WTC11 (cell line): Measurements from ENCODE around the gene ENHO. TPM values are rescaled to one million over a fixed set of nuclear protein-coding genes. Genes with fewer than 3 reads are reported as not detected.

Experiments used
- ATAC-seq: fragments of 200-7000 bp; cut with Tn5 transposase; 2 replicates; pipeline ENCODE4 v1.10.0; 2021; ENCODE audit warnings: mild to moderate bottlenecking, moderate library complexity
- CTCF ChIA-PET: fragments of 300-600 bp; sonication (Branson Sonifier 250); formaldehyde crosslinking; loops from one replicate; lab custom pipeline; 2021; ENCODE audit warnings: antibody characterized with exemption; lab: Charles Lee
- POLR2A ChIA-PET: fragments of 350-600 bp; sonication (Branson Sonifier 250); formaldehyde crosslinking; loops from one replicate; lab custom pipeline; 2021; ENCODE audit warnings: antibody characterized with exemption; lab: Charles Lee
- DNase-seq: peaks from one replicate; pipeline ENCODE4 v3.0.0; 2021; ENCODE audit warnings: low spot score
- H3K27ac Mint-ChIP-seq: 2 replicates; pipeline ENCODE4 v1.8.0; 2021; ENCODE audit warnings: mixed read lengths
- H3K27me3 Mint-ChIP-seq: 2 replicates; pipeline ENCODE4 v1.8.0; 2021; ENCODE audit warnings: low read depth, mild to moderate bottlenecking, moderate library complexity, mixed read lengths
- H3K36me3 Mint-ChIP-seq: 2 replicates; pipeline ENCODE4 v1.8.0; 2021; ENCODE audit warnings: mixed read lengths
- H3K4me1 Mint-ChIP-seq: 2 replicates; pipeline ENCODE4 v1.8.0; 2022; ENCODE audit warnings: mixed read lengths
- H3K4me3 Mint-ChIP-seq: 2 replicates; pipeline ENCODE4 v1.8.0; 2021; ENCODE audit warnings: mild to moderate bottlenecking, moderate library complexity, mixed read lengths
- H3K9me3 Mint-ChIP-seq: 2 replicates; pipeline ENCODE4 v1.8.0; 2021; ENCODE audit warnings: mixed read lengths
- ATF1 ChIP-seq: sonication (generic); formaldehyde crosslinking; IDR thresholded peaks from 2 replicates; pipeline ENCODE4 v1.8.1; 2023; ENCODE audit warnings: mild to moderate bottlenecking, moderate library complexity, missing genetic modification reagents
- ESRRA ChIP-seq: sonication (generic); formaldehyde crosslinking; IDR thresholded peaks from 2 replicates; pipeline ENCODE4 v1.8.1; 2022; ENCODE audit warnings: mild to moderate bottlenecking, missing genetic modification reagents, borderline replicate concordance
- GABPB1 ChIP-seq: sonication (generic); formaldehyde crosslinking; IDR thresholded peaks from 2 replicates; pipeline ENCODE4 v1.8.1; 2023; ENCODE audit warnings: mild to moderate bottlenecking, missing genetic modification reagents
- JUN ChIP-seq: sonication (generic); formaldehyde crosslinking; IDR thresholded peaks from 2 replicates; pipeline ENCODE4 v1.8.0; 2023; ENCODE audit warnings: mild to moderate bottlenecking, missing genetic modification reagents
- MXD4 ChIP-seq: fragments of 250-450 bp; sonication (Bioruptor Pico); IDR thresholded peaks from 2 replicates; pipeline ENCODE4 v1.8.0; 2021; ENCODE audit warnings: mild to moderate bottlenecking, moderate library complexity, borderline replicate concordance
- NR2C2 ChIP-seq: sonication (generic); formaldehyde crosslinking; IDR thresholded peaks from 2 replicates; pipeline ENCODE4 v1.8.0; 2022; ENCODE audit warnings: mild to moderate bottlenecking, missing genetic modification reagents
- NR3C1 ChIP-seq: sonication (generic); formaldehyde crosslinking; conservative IDR thresholded peaks from 2 replicates; pipeline ENCODE4 v1.8.1; 2023; ENCODE audit warnings: low read depth, mild to moderate bottlenecking, missing genetic modification reagents
- PRRX2 ChIP-seq: fragments of 250-450 bp; sonication (Bioruptor Pico); IDR thresholded peaks from 2 replicates; pipeline ENCODE4 v1.8.0; 2021; ENCODE audit warnings: mild to moderate bottlenecking
- ZNF138 ChIP-seq: sonication (generic); formaldehyde crosslinking; conservative IDR thresholded peaks from 2 replicates; pipeline ENCODE4 v1.8.1; 2022; ENCODE audit warnings: mild to moderate bottlenecking, moderate library complexity, missing genetic modification reagents
- total RNA-seq: library from RNA; stranded (reverse); gene quantifications from 3 replicates; pipeline ENCODE4 v1.2.3, GENCODE V29; 2021
- TF ChIP-seq, protein P1 (sequence below): fragments of 250-450 bp; sonication (Bioruptor Pico); IDR thresholded peaks from 2 replicates; pipeline ENCODE4 v1.9.0; 2021; ENCODE audit warnings: mild to moderate bottlenecking, borderline replicate concordance
- TF ChIP-seq, protein P2 (sequence below): fragments of 250-450 bp; sonication (Bioruptor Pico); IDR thresholded peaks from 2 replicates; pipeline ENCODE4 v1.9.0; 2021; ENCODE audit warnings: mild to moderate bottlenecking
- TF ChIP-seq, protein P3 (sequence below): sonication (generic); formaldehyde crosslinking; IDR thresholded peaks from 2 replicates; pipeline ENCODE4 v1.8.1; 2023; ENCODE audit warnings: mild to moderate bottlenecking, moderate library complexity, missing genetic modification reagents
- TF ChIP-seq, protein P4 (sequence below): sonication (generic); formaldehyde crosslinking; IDR thresholded peaks from 2 replicates; pipeline ENCODE4 v1.8.1; 2022; ENCODE audit warnings: low read depth, missing genetic modification reagents, borderline replicate concordance
- TF ChIP-seq, protein P5 (sequence below): sonication (generic); formaldehyde crosslinking; IDR thresholded peaks from 2 replicates; pipeline ENCODE4 v1.8.0; 2022; ENCODE audit warnings: mild to moderate bottlenecking, missing genetic modification reagents
- TF ChIP-seq, protein P6 (sequence below): sonication (generic); formaldehyde crosslinking; conservative IDR thresholded peaks from 2 replicates; pipeline ENCODE4 v1.8.1; 2022; ENCODE audit warnings: mild to moderate bottlenecking, missing genetic modification reagents
- TF ChIP-seq, protein P7 (sequence below): fragments of 250-450 bp; sonication (Bioruptor Pico); conservative IDR thresholded peaks from 2 replicates; pipeline ENCODE4 v1.9.0; 2021; ENCODE audit warnings: mild to moderate bottlenecking

ENHO gene
- total RNA-seq, 1 experiment from 2014 or later = 28.3 TPM

DNA sequence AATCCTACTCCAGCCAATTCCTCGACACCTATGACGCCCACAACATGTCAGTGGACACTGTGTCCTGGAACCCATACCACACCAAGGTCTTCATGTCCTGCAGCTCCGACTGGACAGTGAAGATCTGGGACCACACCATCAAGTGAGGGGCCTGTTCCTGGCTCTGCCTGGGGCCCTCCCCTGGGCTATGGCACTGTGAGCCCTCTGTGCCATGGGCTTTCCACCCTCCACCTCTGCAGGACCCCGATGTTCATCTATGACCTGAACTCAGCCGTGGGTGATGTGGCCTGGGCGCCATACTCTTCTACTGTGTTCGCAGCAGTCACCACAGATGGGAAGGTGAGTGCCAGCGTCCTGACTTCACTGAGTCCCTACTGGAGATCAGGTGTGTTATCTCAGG is 8.4 kb downstream of the ENHO start (continued):
- no peak for TF ChIP-seq ATF1
- no peak for TF ChIP-seq NR2C2 (CRISPR knock-in tag)
- TF ChIP-seq, protein P1, sequence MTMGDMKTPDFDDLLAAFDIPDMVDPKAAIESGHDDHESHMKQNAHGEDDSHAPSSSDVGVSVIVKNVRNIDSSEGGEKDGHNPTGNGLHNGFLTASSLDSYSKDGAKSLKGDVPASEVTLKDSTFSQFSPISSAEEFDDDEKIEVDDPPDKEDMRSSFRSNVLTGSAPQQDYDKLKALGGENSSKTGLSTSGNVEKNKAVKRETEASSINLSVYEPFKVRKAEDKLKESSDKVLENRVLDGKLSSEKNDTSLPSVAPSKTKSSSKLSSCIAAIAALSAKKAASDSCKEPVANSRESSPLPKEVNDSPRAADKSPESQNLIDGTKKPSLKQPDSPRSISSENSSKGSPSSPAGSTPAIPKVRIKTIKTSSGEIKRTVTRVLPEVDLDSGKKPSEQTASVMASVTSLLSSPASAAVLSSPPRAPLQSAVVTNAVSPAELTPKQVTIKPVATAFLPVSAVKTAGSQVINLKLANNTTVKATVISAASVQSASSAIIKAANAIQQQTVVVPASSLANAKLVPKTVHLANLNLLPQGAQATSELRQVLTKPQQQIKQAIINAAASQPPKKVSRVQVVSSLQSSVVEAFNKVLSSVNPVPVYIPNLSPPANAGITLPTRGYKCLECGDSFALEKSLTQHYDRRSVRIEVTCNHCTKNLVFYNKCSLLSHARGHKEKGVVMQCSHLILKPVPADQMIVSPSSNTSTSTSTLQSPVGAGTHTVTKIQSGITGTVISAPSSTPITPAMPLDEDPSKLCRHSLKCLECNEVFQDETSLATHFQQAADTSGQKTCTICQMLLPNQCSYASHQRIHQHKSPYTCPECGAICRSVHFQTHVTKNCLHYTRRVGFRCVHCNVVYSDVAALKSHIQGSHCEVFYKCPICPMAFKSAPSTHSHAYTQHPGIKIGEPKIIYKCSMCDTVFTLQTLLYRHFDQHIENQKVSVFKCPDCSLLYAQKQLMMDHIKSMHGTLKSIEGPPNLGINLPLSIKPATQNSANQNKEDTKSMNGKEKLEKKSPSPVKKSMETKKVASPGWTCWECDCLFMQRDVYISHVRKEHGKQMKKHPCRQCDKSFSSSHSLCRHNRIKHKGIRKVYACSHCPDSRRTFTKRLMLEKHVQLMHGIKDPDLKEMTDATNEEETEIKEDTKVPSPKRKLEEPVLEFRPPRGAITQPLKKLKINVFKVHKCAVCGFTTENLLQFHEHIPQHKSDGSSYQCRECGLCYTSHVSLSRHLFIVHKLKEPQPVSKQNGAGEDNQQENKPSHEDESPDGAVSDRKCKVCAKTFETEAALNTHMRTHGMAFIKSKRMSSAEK (CRISPR knock-in tag) = no peak
- TF ChIP-seq JUN = no peak
- no peak for TF ChIP-seq NR3C1 (CRISPR knock-in tag)
- TF ChIP-seq, protein P2, sequence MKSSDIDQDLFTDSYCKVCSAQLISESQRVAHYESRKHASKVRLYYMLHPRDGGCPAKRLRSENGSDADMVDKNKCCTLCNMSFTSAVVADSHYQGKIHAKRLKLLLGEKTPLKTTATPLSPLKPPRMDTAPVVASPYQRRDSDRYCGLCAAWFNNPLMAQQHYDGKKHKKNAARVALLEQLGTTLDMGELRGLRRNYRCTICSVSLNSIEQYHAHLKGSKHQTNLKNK (CRISPR knock-in tag) = no peak
- no peak for TF ChIP-seq GABPB1 (CRISPR knock-in tag)
- TF ChIP-seq, protein P3, sequence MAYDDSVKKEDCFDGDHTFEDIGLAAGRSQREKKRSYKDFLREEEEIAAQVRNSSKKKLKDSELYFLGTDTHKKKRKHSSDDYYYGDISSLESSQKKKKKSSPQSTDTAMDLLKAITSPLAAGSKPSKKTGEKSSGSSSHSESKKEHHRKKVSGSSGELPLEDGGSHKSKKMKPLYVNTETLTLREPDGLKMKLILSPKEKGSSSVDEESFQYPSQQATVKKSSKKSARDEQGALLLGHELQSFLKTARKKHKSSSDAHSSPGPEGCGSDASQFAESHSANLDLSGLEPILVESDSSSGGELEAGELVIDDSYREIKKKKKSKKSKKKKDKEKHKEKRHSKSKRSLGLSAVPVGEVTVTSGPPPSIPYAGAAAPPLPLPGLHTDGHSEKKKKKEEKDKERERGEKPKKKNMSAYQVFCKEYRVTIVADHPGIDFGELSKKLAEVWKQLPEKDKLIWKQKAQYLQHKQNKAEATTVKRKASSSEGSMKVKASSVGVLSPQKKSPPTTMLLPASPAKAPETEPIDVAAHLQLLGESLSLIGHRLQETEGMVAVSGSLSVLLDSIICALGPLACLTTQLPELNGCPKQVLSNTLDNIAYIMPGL (CRISPR knock-in tag) = no peak
- no peak for TF ChIP-seq ZNF138 (CRISPR knock-in tag)

DNA sequence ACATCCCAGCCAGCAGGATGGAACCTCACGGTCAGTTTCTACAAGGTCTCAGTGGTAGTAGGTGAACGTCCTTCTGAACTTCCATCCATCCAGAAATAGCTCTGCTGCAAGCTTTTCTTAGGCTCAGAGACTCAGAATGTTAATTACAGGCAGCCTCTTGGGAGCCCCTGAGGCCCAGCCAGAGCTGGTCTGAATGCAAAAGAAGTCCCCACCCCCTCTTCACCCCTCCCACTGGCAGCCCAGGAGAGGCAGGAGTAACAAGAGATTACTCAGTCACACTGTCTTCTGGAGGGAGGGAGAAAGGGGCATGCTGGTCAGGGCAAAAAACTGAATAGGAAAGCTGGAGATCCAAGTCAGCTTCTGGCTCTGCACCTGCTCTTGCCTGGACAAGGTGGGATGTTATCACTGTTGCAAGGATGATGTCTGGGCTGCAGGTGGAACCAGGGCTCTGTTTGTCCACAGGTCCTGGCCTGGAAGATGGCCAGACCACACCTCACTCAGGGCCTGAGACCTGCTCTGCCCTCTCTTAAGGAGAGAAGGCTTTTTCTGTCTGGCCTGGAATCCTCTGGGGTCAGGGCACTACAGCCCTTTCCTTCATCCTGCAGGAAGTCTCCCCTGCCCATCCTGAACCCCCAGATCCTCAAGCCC is 9.1 kb downstream of the ENHO start:
- TF ChIP-seq MXD4 (CRISPR knock-in tag) (no peak), PRRX2 (no peak), ESRRA (CRISPR knock-in tag) (no peak), ATF1 (no peak)
- TF ChIP-seq, protein P4, sequence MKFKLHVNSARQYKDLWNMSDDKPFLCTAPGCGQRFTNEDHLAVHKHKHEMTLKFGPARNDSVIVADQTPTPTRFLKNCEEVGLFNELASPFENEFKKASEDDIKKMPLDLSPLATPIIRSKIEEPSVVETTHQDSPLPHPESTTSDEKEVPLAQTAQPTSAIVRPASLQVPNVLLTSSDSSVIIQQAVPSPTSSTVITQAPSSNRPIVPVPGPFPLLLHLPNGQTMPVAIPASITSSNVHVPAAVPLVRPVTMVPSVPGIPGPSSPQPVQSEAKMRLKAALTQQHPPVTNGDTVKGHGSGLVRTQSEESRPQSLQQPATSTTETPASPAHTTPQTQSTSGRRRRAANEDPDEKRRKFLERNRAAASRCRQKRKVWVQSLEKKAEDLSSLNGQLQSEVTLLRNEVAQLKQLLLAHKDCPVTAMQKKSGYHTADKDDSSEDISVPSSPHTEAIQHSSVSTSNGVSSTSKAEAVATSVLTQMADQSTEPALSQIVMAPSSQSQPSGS = no peak
- TF ChIP-seq, protein P5, sequence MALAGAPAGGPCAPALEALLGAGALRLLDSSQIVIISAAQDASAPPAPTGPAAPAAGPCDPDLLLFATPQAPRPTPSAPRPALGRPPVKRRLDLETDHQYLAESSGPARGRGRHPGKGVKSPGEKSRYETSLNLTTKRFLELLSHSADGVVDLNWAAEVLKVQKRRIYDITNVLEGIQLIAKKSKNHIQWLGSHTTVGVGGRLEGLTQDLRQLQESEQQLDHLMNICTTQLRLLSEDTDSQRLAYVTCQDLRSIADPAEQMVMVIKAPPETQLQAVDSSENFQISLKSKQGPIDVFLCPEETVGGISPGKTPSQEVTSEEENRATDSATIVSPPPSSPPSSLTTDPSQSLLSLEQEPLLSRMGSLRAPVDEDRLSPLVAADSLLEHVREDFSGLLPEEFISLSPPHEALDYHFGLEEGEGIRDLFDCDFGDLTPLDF (CRISPR knock-in tag) = no peak
- TF ChIP-seq, protein P6, sequence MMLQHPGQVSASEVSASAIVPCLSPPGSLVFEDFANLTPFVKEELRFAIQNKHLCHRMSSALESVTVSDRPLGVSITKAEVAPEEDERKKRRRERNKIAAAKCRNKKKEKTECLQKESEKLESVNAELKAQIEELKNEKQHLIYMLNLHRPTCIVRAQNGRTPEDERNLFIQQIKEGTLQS (CRISPR knock-in tag) = no peak
- TF ChIP-seq, protein P2 (CRISPR knock-in tag) = no peak
- TF ChIP-seq, protein P7, sequence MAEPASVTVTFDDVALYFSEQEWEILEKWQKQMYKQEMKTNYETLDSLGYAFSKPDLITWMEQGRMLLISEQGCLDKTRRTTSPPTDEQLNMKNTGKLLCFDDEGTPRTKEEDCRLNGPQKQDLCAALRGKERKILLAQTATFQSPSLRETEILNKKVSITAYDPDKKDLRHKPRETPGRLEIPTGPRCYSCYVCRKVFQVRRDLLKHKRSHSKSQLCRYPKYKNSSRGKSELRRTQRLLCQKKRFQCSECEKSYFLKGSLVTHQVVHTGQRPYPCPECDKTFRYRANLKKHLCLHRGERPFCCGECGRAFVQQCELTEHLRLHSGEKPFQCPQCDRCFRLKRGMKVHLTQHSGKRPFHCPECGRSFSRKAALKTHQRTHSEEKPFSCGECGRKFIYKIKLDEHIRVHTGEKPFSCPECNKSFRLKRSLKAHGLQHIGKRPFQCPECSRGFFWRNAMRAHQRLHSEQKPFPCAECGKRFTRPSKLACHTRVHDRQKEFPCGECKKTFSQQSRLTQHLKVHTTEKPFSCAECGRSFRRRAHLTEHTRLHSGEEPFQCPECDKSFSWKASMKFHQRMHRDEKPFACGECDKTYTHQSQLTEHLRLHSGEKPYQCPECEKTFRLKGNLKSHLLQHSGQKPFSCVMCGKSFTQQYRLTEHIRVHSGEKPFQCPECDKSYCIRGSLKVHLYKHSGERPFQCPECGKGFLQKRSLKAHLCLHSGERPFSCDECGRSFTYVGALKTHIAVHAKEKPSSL (CRISPR knock-in tag) = no peak
- Mint-ChIP-seq H3K27ac (peak overlapping the region; percentile 96), H3K36me3 (no peaks in the 10 kb centered on the region), H3K9me3 (no peaks in the 10 kb centered on the region), H3K4me1 (peaks cover 59% of the 10 kb centered on the region), H3K27me3 (no peaks in the 10 kb centered on the region), H3K4me3 (peak overlapping the region; percentile 43)
- peak; percentile 78 for ATAC-seq
- ChIA-PET POLR2A (interaction anchor here (1.7 kb wide), 1 partner anchor 34 kb away, joined by 5 read pairs; no protein-coding TSS in a partner anchor), CTCF (interaction anchor here (0.6 to 5.0 kb wide), 13 partner anchors 10 to 120 kb away, joined by 3 to 40 read pairs (median 6); partner anchors contain the start of genes DNAI1, ENHO, FAM219A and RPP25L)
- peak; percentile 72 for DNase-seq
